ENCODE measurements around the gene ADRA2A.

Gene ADRA2A

GRCh38 chr10:111083222-111084095 lies 6.6 kb downstream of the ADRA2A start:
- Histone ChIP-seq H3K27ac (replicated peaks) (no peak overlapping the region), H3K4me3 (replicated peaks; ENCODE audit: insufficient read depth, low read length) (no peak overlapping the region), H3K27me3 (ENCODE audit: insufficient read depth, poor library complexity, severe bottlenecking) (no peaks in the 10 kb centered on the region)
- TF ChIP-seq SPI1 (IDR thresholded peaks at IDR 0.05; ENCODE audit: borderline replicate concordance, low read depth) = no peak
- no peak for TF ChIP-seq REST (IDR thresholded peaks at IDR 0.05; ENCODE audit: insufficient replicate concordance, low read depth)
- no peak for TF ChIP-seq POLR2AphosphoS5 (IDR thresholded peaks at IDR 0.05; ENCODE audit: low read depth)
- no peak for TF ChIP-seq CTCF (IDR thresholded peaks at IDR 0.05; ENCODE audit: insufficient read depth, low read length)
- no peak for TF ChIP-seq GABPA (IDR thresholded peaks at IDR 0.05; ENCODE audit: low read depth)
- DNase-seq (ENCODE audit: low read depth in 1 of 2, low spot score in 1 of 2) = no peak

GRCh38 chr10:111084366-111085255 lies 7.8 kb downstream of the ADRA2A start:
- Histone ChIP-seq H3K27ac (replicated peaks) (no peak overlapping the region), H3K27me3 (ENCODE audit: insufficient read depth, poor library complexity, severe bottlenecking) (no peaks in the 10 kb centered on the region), H3K4me3 (replicated peaks; ENCODE audit: insufficient read depth, low read length) (no peak overlapping the region)
- TF ChIP-seq SPI1 (IDR thresholded peaks at IDR 0.05; ENCODE audit: borderline replicate concordance, low read depth) (no peak), GABPA (IDR thresholded peaks at IDR 0.05; ENCODE audit: low read depth) (no peak), POLR2AphosphoS5 (IDR thresholded peaks at IDR 0.05; ENCODE audit: low read depth) (no peak), CTCF (IDR thresholded peaks at IDR 0.05; ENCODE audit: insufficient read depth, low read length) (no peak), REST (IDR thresholded peaks at IDR 0.05; ENCODE audit: insufficient replicate concordance, low read depth) (no peak)
- DNase-seq (ENCODE audit: low read depth in 1 of 2, low spot score in 1 of 2) = no peak

GRCh38 chr10:111085690-111086353 lies 9.0 kb downstream of the ADRA2A start:
- Histone ChIP-seq H3K4me3 (replicated peaks; ENCODE audit: insufficient read depth, low read length) (no peak overlapping the region), H3K27me3 (ENCODE audit: insufficient read depth, poor library complexity, severe bottlenecking) (no peaks in the 10 kb centered on the region), H3K27ac (replicated peaks) (no peak overlapping the region)
- DNase-seq (ENCODE audit: low read depth in 1 of 2, low spot score in 1 of 2) = no peak
- TF ChIP-seq GABPA (IDR thresholded peaks at IDR 0.05; ENCODE audit: low read depth) (no peak), POLR2AphosphoS5 (IDR thresholded peaks at IDR 0.05; ENCODE audit: low read depth) (no peak), CTCF (IDR thresholded peaks at IDR 0.05; ENCODE audit: insufficient read depth, low read length) (no peak), REST (IDR thresholded peaks at IDR 0.05; ENCODE audit: insufficient replicate concordance, low read depth) (no peak), SPI1 (IDR thresholded peaks at IDR 0.05; ENCODE audit: borderline replicate concordance, low read depth) (no peak)
